ENCODE results near the gene CACNB2. TPM values are rescaled to one million over a fixed set of nuclear protein-coding genes. Genes with fewer than 3 reads are reported as not detected.

CACNB2 gene
- total RNA-seq, 2 donors from 2014 or later = 1.9 to 4.6 TPM

DNA sequence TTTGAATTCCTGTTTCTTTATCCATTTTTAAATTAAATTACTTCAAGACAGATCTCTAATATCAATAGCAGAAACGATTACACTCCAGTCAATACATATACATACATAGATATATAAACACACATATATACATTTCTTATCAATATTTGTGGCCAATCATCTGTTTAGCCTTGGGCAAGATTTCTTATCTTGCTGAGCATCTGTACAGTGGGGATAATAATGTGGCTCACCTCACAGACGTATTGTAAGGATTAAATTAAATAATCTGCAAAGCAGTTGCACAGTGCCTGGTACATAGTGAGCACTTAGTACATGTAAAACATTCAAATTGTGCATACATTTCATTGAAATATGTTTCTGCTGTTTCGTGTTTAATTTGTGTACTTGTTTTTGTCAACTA lies 17.5 kb upstream of the CACNB2 start:
- no peak overlapping the region for H3K4me3 ChIP-seq (ENCODE audit: low read length)
- no peaks in the 10 kb centered on the region for H3K4me1 ChIP-seq (ENCODE audit: control insufficient read depth, insufficient read depth, low read length)
- H3K9me3 Mint-ChIP-seq = no peaks in the 10 kb centered on the region
- H3K9ac ChIP-seq (ENCODE audit: extremely low read depth, low read length, poor library complexity, severe bottlenecking) = no peak overlapping the region
- DNase-seq = no peak
- no peaks in the 10 kb centered on the region for H3K4me1 Mint-ChIP-seq
- WGBS, 2 experiments (ENCODE audit: insufficient coverage in 1 of 2, insufficient read length in 1 of 2) = 92% methylated on average over 3 of the region's 3 CpGs; no CpG with 5 or more reads in 1 of the 2 experiments
- no peaks in the 10 kb centered on the region for H3K27me3 Mint-ChIP-seq (ENCODE audit: insufficient read depth)
- no peaks in the 10 kb centered on the region for H3K36me3 Mint-ChIP-seq (ENCODE audit: low read depth)
- no peaks in the 10 kb centered on the region for H3K36me3 ChIP-seq (ENCODE audit: control insufficient read depth, insufficient read depth, low read length)
- H3K4me3 Mint-ChIP-seq = no peak overlapping the region
- TF ChIP-seq, protein P1, sequence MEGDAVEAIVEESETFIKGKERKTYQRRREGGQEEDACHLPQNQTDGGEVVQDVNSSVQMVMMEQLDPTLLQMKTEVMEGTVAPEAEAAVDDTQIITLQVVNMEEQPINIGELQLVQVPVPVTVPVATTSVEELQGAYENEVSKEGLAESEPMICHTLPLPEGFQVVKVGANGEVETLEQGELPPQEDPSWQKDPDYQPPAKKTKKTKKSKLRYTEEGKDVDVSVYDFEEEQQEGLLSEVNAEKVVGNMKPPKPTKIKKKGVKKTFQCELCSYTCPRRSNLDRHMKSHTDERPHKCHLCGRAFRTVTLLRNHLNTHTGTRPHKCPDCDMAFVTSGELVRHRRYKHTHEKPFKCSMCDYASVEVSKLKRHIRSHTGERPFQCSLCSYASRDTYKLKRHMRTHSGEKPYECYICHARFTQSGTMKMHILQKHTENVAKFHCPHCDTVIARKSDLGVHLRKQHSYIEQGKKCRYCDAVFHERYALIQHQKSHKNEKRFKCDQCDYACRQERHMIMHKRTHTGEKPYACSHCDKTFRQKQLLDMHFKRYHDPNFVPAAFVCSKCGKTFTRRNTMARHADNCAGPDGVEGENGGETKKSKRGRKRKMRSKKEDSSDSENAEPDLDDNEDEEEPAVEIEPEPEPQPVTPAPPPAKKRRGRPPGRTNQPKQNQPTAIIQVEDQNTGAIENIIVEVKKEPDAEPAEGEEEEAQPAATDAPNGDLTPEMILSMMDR (conservative IDR thresholded peaks at IDR 0.05) = no peak
- H3K27ac Mint-ChIP-seq = no peak overlapping the region
- no peaks in the 10 kb centered on the region for H3K9me3 ChIP-seq (ENCODE audit: control insufficient read depth, low read length)
- no peak overlapping the region for H3K27ac ChIP-seq (ENCODE audit: low read depth, low read length)
- no peaks in the 10 kb centered on the region for H3K27me3 ChIP-seq (ENCODE audit: control insufficient read depth, insufficient read depth, low read length, poor library complexity, severe bottlenecking)

DNA sequence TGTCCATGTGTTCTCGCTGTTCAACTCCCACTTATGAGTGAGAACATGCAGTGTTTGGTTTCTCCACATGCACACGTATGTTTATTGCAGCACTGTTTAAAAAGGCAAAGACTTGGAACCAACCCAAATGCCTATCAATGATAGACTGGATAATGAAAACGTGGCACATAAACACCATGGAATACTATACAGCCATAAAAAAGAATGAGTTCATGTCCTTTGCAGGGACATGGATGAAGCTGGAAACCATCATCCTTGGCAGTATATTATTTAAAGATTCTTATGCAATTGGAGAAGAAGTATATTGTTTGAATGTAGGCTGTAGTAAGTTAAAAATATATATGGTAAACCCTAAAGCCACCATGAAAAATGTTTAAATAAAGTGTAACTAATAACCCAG lies 7.2 kb upstream of the CACNB2 start:
- TF ChIP-seq, protein P1 (conservative IDR thresholded peaks at IDR 0.05) = no peak
- H3K27me3 Mint-ChIP-seq (ENCODE audit: insufficient read depth) = no peaks in the 10 kb centered on the region

DNA sequence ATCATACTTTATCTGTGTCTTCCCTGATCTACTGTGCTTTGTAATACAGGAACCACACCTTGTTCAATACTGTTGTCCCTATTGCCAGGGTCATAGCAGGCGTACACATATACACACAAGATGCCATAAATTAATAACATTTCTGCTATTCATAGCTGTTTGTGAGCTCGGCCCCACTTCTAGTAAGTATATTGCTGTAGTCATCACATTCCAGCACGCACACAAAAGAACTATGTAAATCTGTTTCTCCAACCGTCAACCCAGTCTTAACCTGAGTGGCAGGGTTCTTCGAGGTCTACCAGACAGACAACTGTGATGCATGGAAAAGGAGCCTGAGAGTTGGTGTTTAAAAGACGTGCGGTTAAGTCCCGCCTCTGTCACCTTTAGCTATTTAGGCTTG lies 5.7 kb upstream of the CACNB2 start:
- no peak overlapping the region for H3K9ac ChIP-seq (ENCODE audit: extremely low read depth, low read length, poor library complexity, severe bottlenecking)
- no peak overlapping the region for H3K4me3 ChIP-seq (ENCODE audit: low read length)
- no peaks in the 10 kb centered on the region for H3K9me3 ChIP-seq (ENCODE audit: control insufficient read depth, low read length)
- no peaks in the 10 kb centered on the region for H3K36me3 ChIP-seq (ENCODE audit: control insufficient read depth, insufficient read depth, low read length)
- Mint-ChIP-seq H3K9me3 (no peaks in the 10 kb centered on the region), H3K4me1 (peaks cover 2% of the 10 kb centered on the region), H3K36me3 (ENCODE audit: low read depth) (no peaks in the 10 kb centered on the region), H3K4me3 (no peak overlapping the region), H3K27me3 (ENCODE audit: insufficient read depth) (peaks cover 5% of the 10 kb centered on the region), H3K27ac (no peak overlapping the region)
- no peaks in the 10 kb centered on the region for H3K4me1 ChIP-seq (ENCODE audit: control insufficient read depth, insufficient read depth, low read length)
- DNase-seq = no peak
- TF ChIP-seq, protein P1 (conservative IDR thresholded peaks at IDR 0.05) = no peak
- 87 to 94% methylated on average over 5 to 8 of the region's 8 CpGs for WGBS, 2 experiments (ENCODE audit: insufficient coverage in 1 of 2, insufficient read length in 1 of 2)
- no peak overlapping the region for H3K27ac ChIP-seq (ENCODE audit: low read depth, low read length)
- peaks cover 2% of the 10 kb centered on the region for H3K27me3 ChIP-seq (ENCODE audit: control insufficient read depth, insufficient read depth, low read length, poor library complexity, severe bottlenecking)

More for the DNA sequence above, 7.2 kb upstream of the CACNB2 start:
- Histone ChIP-seq H3K9me3 (ENCODE audit: control insufficient read depth, low read length) (no peaks in the 10 kb centered on the region), H3K4me3 (ENCODE audit: low read length) (no peak overlapping the region), H3K27ac (ENCODE audit: low read depth, low read length) (no peak overlapping the region), H3K27me3 (ENCODE audit: control insufficient read depth, insufficient read depth, low read length, poor library complexity, severe bottlenecking) (no peaks in the 10 kb centered on the region), H3K36me3 (ENCODE audit: control insufficient read depth, insufficient read depth, low read length) (no peaks in the 10 kb centered on the region), H3K4me1 (ENCODE audit: control insufficient read depth, insufficient read depth, low read length) (no peaks in the 10 kb centered on the region), H3K9ac (ENCODE audit: extremely low read depth, low read length, poor library complexity, severe bottlenecking) (no peak overlapping the region)
- no peak overlapping the region for H3K4me3 Mint-ChIP-seq
- no peaks in the 10 kb centered on the region for H3K9me3 Mint-ChIP-seq
- 89 to 94% methylated on average over 3 of the region's 3 CpGs for WGBS, 2 experiments (ENCODE audit: insufficient coverage in 1 of 2, insufficient read length in 1 of 2)
- no peak overlapping the region for H3K27ac Mint-ChIP-seq
- no peaks in the 10 kb centered on the region for H3K36me3 Mint-ChIP-seq (ENCODE audit: low read depth)
- DNase-seq = no peak
- peaks cover 2% of the 10 kb centered on the region for H3K4me1 Mint-ChIP-seq

Data from endodermal cell (in vitro differentiated cells).